ENCODE results near the gene DNAJB14.

DNA sequence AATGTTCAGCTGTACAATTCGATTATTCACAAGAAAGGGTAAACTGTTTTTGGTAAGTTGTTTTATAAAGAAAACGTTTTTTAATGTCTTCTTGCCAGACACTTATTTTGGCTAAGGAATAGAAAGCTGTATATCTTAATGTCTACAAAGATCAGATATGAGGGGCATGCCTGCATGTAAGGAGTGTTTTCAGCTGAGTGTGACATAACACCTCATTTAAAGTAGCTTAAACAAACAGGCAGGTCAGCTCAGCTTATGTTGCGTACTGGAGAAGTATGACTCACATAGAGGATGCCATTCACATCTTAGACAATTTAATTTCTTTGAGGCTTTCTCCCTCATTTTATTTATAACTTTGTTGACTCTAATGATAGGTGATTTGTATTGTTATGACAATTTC, 82.6 kb downstream of the DNAJB14 start:
- TF ChIP-seq, protein P1, sequence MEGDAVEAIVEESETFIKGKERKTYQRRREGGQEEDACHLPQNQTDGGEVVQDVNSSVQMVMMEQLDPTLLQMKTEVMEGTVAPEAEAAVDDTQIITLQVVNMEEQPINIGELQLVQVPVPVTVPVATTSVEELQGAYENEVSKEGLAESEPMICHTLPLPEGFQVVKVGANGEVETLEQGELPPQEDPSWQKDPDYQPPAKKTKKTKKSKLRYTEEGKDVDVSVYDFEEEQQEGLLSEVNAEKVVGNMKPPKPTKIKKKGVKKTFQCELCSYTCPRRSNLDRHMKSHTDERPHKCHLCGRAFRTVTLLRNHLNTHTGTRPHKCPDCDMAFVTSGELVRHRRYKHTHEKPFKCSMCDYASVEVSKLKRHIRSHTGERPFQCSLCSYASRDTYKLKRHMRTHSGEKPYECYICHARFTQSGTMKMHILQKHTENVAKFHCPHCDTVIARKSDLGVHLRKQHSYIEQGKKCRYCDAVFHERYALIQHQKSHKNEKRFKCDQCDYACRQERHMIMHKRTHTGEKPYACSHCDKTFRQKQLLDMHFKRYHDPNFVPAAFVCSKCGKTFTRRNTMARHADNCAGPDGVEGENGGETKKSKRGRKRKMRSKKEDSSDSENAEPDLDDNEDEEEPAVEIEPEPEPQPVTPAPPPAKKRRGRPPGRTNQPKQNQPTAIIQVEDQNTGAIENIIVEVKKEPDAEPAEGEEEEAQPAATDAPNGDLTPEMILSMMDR (IDR thresholded peaks at IDR 0.05), result no peak
- no peak for TF ChIP-seq POLR2AphosphoS5 (IDR thresholded peaks at IDR 0.05; ENCODE audit: insufficient read depth in 1 of 2, low read depth in 1 of 2)
